ENCODE measurements around the gene RTP3. TPM values are rescaled to one million over a fixed set of nuclear protein-coding genes. Genes with fewer than 3 reads are reported as not detected.
A peak's percentile ranks its signal among the peaks of the same experiment; 100 is the strongest.
"Not testable (repeated sequence)": the region's sequence is repeated elsewhere in the genome, so short reads cannot be mapped to it uniquely, and the experiment has no call there.

RTP3 gene
- total RNA-seq, 1 donor from 2014 or later, result not detected

DNA sequence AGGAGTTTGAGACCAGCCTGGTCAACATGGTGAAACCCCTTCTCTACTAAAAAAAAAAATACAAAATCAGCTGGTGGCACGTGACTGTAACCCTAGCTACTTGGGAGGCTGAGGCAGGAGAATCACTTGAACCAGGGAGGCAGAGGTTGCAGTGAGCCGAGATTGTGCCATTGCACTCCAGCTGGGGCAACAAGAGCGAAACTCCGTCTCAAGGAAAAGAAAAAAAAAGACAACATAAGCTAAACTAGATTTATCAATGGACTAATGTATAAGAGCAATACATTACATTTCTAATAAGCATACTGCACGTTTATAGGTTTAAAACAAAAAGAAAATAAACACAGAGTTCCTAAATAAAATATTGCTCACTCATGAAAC, 40.6 kb downstream of the RTP3 start:
- ATAC-seq; intact Hi-C loops (cut with micrococcal nuclease): not testable (repeated sequence)

GRCh38 chr3:46538803-46539442, 41.1 kb downstream of the RTP3 start:
- ATAC-seq, result peak; percentile 70

More for the DNA sequence above, 40.6 kb downstream of the RTP3 start:
- not testable (repeated sequence) for DNase-seq

GRCh38 chr3:46539443-46540005, 41.7 kb downstream of the RTP3 start:
- no peak for ATAC-seq
- DNase-seq, result no peak
- intact Hi-C loops (cut with micrococcal nuclease), result loop anchor here (10.0 kb wide), 1 partner anchor 45 kb away; the partner anchor contains the start of gene RTP3

More at GRCh38 chr3:46538803-46539442, 41.1 kb downstream of the RTP3 start:
- intact Hi-C loops (cut with micrococcal nuclease), result no loop called here
- peak; percentile 60 for DNase-seq

DNA sequence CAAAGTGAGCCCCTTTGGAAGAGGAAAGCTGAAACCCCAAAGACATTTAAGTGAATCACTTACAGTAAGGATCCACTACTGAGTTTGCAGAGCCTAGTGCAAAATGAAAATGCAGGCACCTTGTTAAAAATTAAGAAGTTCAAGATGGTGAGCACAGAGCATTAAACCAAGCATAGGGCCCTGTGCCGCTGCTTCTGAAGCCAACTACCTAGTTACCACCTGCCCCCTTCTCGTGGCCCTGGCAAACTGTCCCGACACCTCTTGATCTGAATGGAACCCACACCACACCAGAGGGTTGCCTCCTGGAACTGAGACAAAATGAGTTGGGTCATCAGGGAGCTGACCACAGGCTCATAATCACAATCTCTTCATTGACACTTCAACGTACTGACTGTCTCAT, 42.8 kb downstream of the RTP3 start:
- intact Hi-C loops (cut with micrococcal nuclease), result loop anchor here (10.0 kb wide), 1 partner anchor 46 kb away; the partner anchor contains the start of gene RTP3
- ATAC-seq (no peak), DNase-seq (no peak)

DNA sequence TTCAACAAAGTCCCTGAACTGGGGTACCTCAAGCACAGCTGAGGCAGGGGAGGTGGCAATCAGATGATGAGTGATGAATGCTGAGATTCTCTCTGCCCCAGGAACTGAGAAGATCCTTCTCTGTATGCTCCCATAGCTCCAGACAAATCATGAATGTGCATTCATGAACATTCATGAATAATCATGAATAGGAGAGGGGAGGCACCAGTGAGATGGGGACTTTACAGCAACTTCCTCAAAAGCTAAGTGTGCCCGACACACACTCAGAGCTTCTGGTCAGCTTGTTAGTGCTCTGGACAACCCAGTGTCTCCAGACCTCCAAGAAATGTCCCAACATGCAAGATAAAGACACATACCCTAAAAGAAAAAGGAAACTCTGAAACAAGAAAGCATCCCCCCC, 44.1 kb downstream of the RTP3 start:
- ATAC-seq, result no peak

DNA sequence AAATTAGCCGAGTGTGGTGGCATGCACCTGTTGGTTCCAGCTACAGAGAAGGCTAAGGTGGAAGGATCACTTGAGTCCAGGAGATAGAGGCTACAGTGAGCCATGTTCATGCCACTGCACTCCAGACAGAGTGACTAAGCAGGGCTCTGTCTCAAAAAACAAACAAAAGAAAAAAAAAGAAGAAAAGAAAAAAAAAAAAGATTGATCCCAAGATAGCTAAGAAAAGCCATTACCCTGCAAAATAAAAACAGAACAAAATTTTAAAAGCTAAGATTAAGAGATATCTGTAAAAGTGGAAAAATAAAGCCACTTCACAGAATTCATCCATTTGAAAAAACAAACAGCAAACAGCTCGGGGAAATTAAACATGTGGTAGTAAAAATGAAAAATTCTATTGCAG, 44.6 kb downstream of the RTP3 start:
- ATAC-seq, result no peak
- DNase-seq, result no peak
- intact Hi-C loops (cut with micrococcal nuclease), result loop anchor here (10.0 kb wide), 1 partner anchor 48 kb away; the partner anchor contains the start of gene RTP3

More for the DNA sequence above, 44.1 kb downstream of the RTP3 start:
- intact Hi-C loops (cut with micrococcal nuclease), result loop anchor here (10.0 kb wide), 1 partner anchor 47 kb away; the partner anchor contains the start of gene RTP3
- DNase-seq, result no peak

DNA sequence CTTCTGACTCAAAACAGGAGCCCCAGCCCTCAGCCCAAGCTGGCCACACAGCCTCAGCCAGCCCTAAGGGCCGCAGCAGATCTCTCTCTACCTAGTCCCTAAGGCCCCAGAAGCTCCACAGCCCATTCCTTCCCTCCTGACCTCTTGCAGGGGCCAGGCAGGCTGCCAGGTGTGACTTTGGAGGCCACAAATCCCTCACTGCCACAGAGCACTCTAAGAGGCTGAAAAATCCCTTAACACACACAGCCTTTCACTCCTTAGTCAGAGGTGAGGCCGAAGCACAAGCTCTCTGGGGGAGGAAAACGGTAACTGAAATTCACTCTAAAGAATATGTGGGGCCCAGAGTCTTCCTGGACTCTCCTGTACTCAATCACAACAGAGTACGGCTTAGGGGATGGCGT, 45.0 kb downstream of the RTP3 start:
- DNase-seq (peak; percentile 54), ATAC-seq (peak; percentile 57)
- intact Hi-C loops (cut with micrococcal nuclease), result loop anchor here (10.0 kb wide), 1 partner anchor 48 kb away; the partner anchor contains the start of gene RTP3

- intact Hi-C loops (cut with micrococcal nuclease), result loop anchor here (10.0 kb wide), 1 partner anchor 50 kb away; the partner anchor contains the start of gene RTP3
- DNase-seq (no peak), ATAC-seq (no peak)
Observed at GRCh38 chr3:46544771-46545503, 47.2 kb downstream of the RTP3 start.

- DNase-seq, result no peak
- intact Hi-C loops (cut with micrococcal nuclease), result loop anchor here (10.0 kb wide), 1 partner anchor 51 kb away; the partner anchor contains the start of gene RTP3
- no peak for ATAC-seq
Observed at GRCh38 chr3:46545818-46546630, 48.2 kb downstream of the RTP3 start.

DNA sequence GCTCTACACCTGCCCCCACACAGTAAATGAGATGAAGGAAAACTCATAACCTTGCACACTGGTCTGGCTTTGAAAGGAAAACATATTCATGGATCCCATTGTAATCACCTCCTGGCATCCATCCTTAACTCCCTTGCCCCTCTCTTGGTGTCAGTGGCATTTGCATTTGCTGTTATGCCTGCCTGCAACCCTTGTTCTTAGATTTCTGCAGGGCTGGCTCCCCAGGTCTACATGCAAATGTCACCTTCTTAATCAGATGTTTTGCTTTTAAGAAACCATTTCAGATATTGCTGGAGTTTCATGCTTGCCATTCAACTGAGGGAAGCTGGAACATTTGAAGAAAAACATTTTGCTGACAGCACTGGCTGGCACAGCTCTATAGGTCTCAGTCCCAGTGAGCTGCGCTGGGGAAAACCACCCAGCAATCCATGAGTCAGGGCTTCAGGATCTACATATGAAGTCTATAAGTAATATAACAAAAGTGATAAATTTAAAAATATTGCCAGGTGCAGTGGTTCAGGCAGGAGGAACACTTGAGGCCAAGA, 49.2 kb downstream of the RTP3 start:
- DNase-seq (no peak), ATAC-seq (no peak)
- intact Hi-C loops (cut with micrococcal nuclease), result loop anchor here (10.0 kb wide), 1 partner anchor 52 kb away; the partner anchor contains the start of gene RTP3

GRCh38 chr3:46548611-46549010, 50.8 kb downstream of the RTP3 start:
- intact Hi-C loops (cut with micrococcal nuclease), result loop anchor here (10.0 kb wide), 1 partner anchor 54 kb away; the partner anchor contains the start of gene RTP3
- not testable (repeated sequence) for DNase-seq, ATAC-seq

DNA sequence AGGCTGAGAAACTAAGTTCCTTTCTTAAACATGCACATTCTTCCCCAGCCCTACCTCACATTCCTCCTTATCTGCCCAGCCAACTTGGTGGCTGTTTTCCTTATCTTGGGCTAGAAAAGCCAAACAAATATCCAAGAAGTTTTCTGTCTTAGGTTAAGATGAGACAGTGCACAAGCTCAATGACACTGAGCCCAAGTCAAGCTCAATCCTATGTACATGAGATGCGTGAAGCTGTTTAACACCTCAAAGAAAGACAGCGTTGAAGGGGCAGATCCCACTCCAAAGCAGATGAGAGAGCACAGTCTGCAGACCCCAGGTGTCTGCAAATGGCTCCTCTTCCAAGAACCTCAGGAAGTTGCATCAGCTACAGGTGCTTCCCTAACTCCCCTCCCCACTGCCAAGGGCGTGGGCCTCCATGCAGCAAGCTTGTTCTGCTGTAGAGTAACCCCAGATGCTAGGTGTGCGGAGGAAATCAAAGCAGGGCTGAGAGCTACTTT, 51.7 kb downstream of the RTP3 start:
- ATAC-seq, result no peak
- intact Hi-C loops (cut with micrococcal nuclease), result loop anchor here (10.0 kb wide), 1 partner anchor 55 kb away; the partner anchor contains the start of gene RTP3
- no peak for DNase-seq

DNA sequence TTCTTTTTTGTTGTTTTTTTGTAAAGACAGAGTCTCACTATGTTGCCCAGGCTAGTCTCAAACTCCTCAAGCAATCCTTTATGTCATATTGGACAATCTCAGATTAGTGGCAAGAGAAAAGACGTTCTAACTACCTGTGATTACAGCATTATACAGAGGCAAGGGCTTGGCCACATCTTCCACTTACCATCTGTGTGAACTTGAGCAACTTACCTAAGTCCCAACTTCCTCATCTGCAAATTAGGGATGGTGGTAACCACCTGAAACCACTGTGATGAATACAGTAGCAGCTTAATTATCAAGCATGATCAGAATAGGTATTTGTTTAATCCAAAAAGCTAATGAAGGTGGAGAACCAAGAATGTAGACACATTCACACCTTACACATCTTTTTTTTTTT, 52.2 kb downstream of the RTP3 start:
- intact Hi-C loops (cut with micrococcal nuclease), result loop anchor here (10.0 kb wide), 1 partner anchor 55 kb away; the partner anchor contains the start of gene RTP3
- ATAC-seq (no peak), DNase-seq (no peak)

Other genes starting within 250 kb of the RTP3 start
- gene CCR2, start 143.9 kb upstream of the RTP3 start, total RNA-seq, result 1.3 TPM
- 0.62 TPM for gene CCR5, start 127.0 kb upstream of the RTP3 start, total RNA-seq
- 1.4 TPM for gene CCRL2, start 90.7 kb upstream of the RTP3 start, total RNA-seq
- 3.7 TPM for gene LTF, start 33.1 kb upstream of the RTP3 start, total RNA-seq
- gene LRRC2, start 68.3 kb downstream of the RTP3 start, total RNA-seq, result 122 TPM
- not detected for gene FAM240A, start 114.5 kb downstream of the RTP3 start, total RNA-seq
- 33.1 TPM for gene ALS2CL, start 195.7 kb downstream of the RTP3 start, total RNA-seq
- gene TMIE, start 203.4 kb downstream of the RTP3 start, total RNA-seq, result 0.74 TPM
- gene PRSS50, start 219.9 kb downstream of the RTP3 start, total RNA-seq, result 0.10 TPM